Measurements from ENCODE around the gene PCYT2.

The PCYT2 gene

DNA sequence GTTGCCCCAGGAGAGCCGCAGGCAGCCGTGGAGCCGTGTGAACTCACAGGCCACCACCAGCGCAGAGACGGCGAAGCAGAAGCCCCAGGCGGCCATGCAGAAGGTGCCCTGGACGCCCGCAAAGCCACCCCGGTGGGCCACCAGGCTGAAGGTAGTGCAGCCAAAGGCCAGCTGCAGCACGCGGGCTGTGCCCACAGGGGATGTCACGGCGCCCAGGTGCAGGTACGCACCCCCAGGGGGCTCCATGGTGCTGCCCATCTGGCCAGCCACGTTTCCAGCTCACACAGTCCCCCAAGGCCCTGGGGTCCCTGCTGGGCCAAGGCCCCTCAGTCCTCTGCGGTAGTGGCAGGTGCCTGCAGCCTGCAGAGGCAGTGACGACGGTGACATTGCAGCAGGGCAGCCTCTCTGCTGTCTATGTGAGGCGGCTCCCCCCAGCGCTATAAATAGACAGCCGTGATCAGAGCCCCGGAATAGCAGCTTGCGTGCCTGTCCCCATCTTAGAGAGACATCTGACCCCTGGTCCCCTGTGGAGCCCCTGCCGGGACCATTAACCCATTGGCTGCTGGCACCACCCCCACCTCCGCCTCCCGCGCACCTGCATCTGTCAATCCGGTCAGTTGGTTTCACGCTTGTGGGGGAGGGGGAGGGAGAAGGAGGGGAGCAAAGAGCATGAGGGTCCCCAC lies 30.4 kb upstream of the PCYT2 start:
- TF ChIP-seq, protein P1, sequence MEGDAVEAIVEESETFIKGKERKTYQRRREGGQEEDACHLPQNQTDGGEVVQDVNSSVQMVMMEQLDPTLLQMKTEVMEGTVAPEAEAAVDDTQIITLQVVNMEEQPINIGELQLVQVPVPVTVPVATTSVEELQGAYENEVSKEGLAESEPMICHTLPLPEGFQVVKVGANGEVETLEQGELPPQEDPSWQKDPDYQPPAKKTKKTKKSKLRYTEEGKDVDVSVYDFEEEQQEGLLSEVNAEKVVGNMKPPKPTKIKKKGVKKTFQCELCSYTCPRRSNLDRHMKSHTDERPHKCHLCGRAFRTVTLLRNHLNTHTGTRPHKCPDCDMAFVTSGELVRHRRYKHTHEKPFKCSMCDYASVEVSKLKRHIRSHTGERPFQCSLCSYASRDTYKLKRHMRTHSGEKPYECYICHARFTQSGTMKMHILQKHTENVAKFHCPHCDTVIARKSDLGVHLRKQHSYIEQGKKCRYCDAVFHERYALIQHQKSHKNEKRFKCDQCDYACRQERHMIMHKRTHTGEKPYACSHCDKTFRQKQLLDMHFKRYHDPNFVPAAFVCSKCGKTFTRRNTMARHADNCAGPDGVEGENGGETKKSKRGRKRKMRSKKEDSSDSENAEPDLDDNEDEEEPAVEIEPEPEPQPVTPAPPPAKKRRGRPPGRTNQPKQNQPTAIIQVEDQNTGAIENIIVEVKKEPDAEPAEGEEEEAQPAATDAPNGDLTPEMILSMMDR (conservative IDR thresholded peaks at IDR 0.05; ENCODE audit: low read length) = no peak
- H3K4me3 ChIP-seq (ENCODE audit: low read length) = no peak overlapping the region

DNA sequence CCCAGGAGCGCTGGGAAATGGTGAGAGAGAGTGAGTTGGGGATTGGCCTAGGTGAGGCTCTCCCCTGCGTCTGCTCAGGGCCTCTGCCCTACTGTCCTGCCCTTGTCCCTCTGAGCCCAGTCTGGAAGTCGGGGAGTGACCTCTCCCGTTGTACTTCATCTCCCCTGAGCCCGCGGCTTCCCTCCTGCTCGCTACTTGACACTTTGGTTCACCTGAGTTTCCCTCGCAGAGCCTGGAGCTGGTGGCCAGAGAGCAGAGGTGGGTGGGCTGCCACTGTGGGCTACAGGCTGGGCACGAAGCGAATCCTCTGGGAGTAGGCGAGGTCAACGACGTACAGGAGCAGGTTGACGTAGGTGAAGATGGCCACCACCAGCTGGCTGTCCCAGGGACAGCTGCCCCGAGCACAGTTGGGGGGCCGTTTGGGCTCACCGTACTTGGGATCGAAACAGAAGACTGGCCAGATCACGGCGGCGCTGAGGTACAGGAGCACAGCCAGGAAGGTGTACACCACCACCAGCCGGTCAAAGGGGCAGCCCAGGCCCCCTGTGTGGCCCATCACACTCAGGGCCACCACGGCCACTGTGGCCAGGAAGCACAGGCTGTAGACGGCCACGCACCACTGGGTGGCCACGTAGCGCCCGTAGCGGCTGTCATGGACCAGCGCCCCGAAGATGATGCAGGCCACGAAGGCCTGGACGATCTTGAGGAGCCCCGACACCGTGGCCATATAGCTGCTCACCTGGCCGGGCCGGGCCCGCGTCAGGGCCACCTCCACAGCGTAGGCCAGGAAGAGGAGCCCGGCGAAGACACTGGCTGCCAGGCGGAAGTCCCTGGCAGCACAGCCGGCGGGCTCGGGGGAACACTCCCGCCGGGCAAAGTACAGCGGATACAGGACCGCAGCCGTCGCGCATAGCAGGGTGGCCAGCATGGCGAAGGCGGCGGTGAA lies 29.6 kb upstream of the PCYT2 start:
- DNase-seq (ENCODE audit: low read depth) = no peak
- H3K4me3 ChIP-seq (ENCODE audit: low read length) = no peak overlapping the region
- TF ChIP-seq, protein P1 (conservative IDR thresholded peaks at IDR 0.05; ENCODE audit: low read length) = no peak

More for the DNA sequence above, 30.4 kb upstream of the PCYT2 start:
- no peak for DNase-seq (ENCODE audit: low read depth)

- DNase-seq (ENCODE audit: low read depth) = peak; percentile 67
- no peak overlapping the region for H3K4me3 ChIP-seq (ENCODE audit: low read length)
- TF ChIP-seq, protein P1 (conservative IDR thresholded peaks at IDR 0.05; ENCODE audit: low read length) = no peak
Measured at GRCh38 chr17:81939881-81940385, 28.7 kb upstream of the PCYT2 start.

DNA sequence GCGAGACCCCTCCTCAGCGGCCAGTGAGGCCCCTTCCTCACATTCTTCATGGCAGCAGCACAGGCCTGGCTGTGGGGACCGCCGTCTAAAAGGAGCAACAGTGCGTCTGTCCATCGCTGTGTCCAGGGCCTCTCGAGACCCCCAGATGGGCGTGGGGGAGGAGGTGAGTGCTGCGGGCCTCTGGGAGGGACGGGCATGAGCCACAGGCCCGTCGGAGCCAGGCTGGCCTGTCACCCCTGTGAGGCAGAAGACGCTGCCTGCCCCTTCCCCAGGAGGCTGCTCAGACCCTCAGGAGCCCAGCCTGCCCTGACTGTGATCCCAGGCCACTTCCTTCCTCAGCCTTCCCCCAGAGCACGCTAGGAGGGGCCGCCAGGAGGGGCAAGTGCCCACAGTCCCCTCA lies 28.0 kb upstream of the PCYT2 start:
- H3K4me3 ChIP-seq (ENCODE audit: low read length) = no peak overlapping the region
- TF ChIP-seq, protein P1 (conservative IDR thresholded peaks at IDR 0.05; ENCODE audit: low read length) = no peak
- no peak for DNase-seq (ENCODE audit: low read depth)

DNA sequence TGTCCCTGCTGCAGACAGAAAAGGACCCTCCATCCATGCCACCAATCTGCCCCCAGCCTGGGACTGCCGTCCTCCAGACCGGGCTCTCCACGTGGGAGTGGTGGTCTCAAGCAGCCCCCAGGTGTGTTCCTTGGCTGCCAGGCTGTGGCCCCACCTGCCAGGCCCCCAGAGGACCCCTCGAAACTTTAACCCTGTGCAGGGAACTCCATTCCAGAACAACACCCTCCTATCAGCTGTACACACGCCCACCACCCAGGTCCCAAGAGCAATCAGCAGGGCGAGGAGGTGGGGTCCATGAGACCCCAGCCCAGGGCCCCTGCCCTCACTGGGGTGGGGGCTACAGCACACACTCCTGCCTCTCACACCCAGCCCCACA lies 24.5 kb upstream of the PCYT2 start:
- TF ChIP-seq, protein P1 (conservative IDR thresholded peaks at IDR 0.05; ENCODE audit: low read length) = no peak
- H3K4me3 ChIP-seq (ENCODE audit: low read length) = peak overlapping the region; percentile 53
- no peak for DNase-seq (ENCODE audit: low read depth)

DNA sequence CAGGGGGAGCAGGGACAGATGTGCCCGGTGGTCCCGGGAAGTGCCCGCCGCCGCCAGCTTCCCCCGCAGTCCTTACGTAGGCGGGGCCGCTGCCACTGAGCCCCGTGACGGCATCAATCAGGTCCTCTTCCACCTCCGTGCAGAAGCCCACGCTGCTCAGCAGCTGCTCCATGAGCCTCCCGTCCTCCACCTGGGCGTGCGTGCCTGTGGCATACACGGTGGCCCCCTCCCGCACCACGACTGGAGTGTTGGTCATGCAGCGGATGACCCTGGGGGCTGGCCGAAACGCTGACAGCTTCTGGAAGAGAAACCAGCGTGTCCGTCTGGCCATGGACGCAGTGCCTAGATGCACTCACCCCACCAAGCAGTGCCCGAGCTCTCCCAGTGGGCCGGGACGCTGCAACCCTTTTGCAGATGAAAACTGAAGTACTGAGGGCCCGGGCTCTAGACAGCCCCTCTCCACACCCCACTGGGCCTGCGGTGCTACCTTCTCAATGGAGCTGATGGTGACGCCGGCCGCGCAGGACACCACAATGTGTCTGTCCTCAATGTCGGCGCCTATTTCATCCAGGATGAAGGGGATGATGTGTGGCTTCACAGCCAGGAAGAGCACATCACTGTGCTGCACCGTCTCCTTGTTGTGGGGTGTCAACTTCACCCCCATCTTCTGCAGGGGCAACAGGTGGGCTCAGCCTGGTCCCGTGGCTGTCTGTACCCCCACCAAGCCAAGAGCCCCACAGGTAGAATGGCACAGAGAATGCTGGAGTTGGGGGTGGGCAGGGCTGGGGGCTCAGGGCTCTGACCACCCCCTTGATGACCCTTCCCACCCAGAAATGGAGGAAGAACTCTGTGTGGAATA lies 23.9 kb upstream of the PCYT2 start:
- TF ChIP-seq, protein P1 (conservative IDR thresholded peaks at IDR 0.05; ENCODE audit: low read length) = no peak
- DNase-seq (ENCODE audit: low read depth) = no peak
- peak overlapping the region; percentile 53 for H3K4me3 ChIP-seq (ENCODE audit: low read length)
